H1 (cell line): ENCODE measurements around the gene DGAT2L6. TPM values are rescaled to one million over a fixed set of nuclear protein-coding genes. Genes with fewer than 3 reads are reported as not detected.

ENCODE experiments used
- BRCA1 ChIP-seq: IDR thresholded peaks from 2 replicates; pipeline ENCODE4 v1.6.1; 2012; ENCODE audit warnings: low read depth, low read length, improper control_type of control experiment
- JUND ChIP-seq: IDR thresholded peaks from 2 replicates; pipeline ENCODE4 v1.6.1; 2011; ENCODE audit warnings: mild to moderate bottlenecking, improper control_type of control experiment, low read length
- MAFK ChIP-seq: IDR thresholded peaks from 2 replicates; pipeline ENCODE4 v1.6.1; 2012; ENCODE audit warnings: low read depth, mild to moderate bottlenecking, improper control_type of control experiment, low read length
- MAX ChIP-seq: IDR thresholded peaks from 2 replicates; pipeline ENCODE4 v1.6.1; 2012; ENCODE audit warnings: inconsistent platforms
- NRF1 ChIP-seq: IDR thresholded peaks from 2 replicates; pipeline ENCODE4 v1.6.1; 2011; ENCODE audit warnings: mild to moderate bottlenecking, low read depth, low read length, improper control_type of control experiment
- POU5F1 ChIP-seq: IDR thresholded peaks from 2 replicates; pipeline ENCODE4 v1.6.1; 2011; ENCODE audit warnings: low read depth, mild to moderate bottlenecking, low read length, moderate library complexity
- RAD21 ChIP-seq, 2 experiments: IDR thresholded peaks in 1 of 2; conservative IDR thresholded peaks in 1 of 2; 2 replicates each; pipeline ENCODE4 v1.6.1; 2011; ENCODE audit warnings: low read depth in 2 of 2, low read length in 2 of 2, improper control_type of control experiment in 1 of 2, inconsistent platforms in 1 of 2, mild to moderate bottlenecking in 1 of 2, moderate library complexity in 1 of 2
- polyA plus RNA-seq, 7 experiments: library from polyadenylated mRNA; depleted of rRNA in 3 of 7; stranded (reverse) in 5 of 7; unstranded in 2 of 7; fragments of >200 nt in 5 of 7; fragments of 200-250 nt in 2 of 7; gene quantifications; 1 replicate in 5 of 7; 2 replicates in 1 of 7; 4 replicates in 1 of 7; pipeline versions ENCODE4 v1.2.1 to v1.2.3, GENCODE V29; 2011 to 2013; ENCODE audit warnings: missing spikeins in 2 of 7, mixed read lengths in 2 of 7
- total RNA-seq: library from RNA; stranded (reverse); fragmentation: NEBNext Ultra II Directional; extraction: Animal tissue kit (Norgen Biotek cat#: 25700); gene quantifications from 2 replicates; pipeline ENCODE4 v1.2.1, GENCODE V29; 2021

The DGAT2L6 gene
- total and polyA plus RNA-seq, 2 of the 8 experiments (the other 6 are each of a cell fraction or from before 2014, with no cell fraction given), result not detected

- TF ChIP-seq POU5F1, result no peak
- TF ChIP-seq NRF1, result no peak
- no peak for TF ChIP-seq BRCA1
- no peak for TF ChIP-seq RAD21 (IDR thresholded peaks at IDR 0.05 in 1 of 2, conservative IDR thresholded peaks at IDR 0.05 in 1 of 2; ENCODE audit: low read depth in 2 of 2, low read length in 2 of 2)
- TF ChIP-seq MAFK, result no peak
- TF ChIP-seq MAX, result no peak
- no peak for TF ChIP-seq JUND
Measured at GRCh38 chrX:70219938-70220764, 42.9 kb downstream of the DGAT2L6 start (continued).
